RWPE2 (cell line): ENCODE results near the gene UQCC2.

Experiments used
- ATAC-seq: fragments of 200-7000 bp; cut with Tn5 transposase; 3 replicates; pipeline ENCODE4 v1.9.1; 2021; ENCODE audit warnings: low read depth
- DNase-seq: peaks from one replicate; pipeline ENCODE4 v3.0.0-alpha.2; 2020; ENCODE audit warnings: low spot score
- H3K27ac ChIP-seq: fragments of 450-650 bp; 2 replicates; pipeline ENCODE4 v1.5.1; 2017; ENCODE audit warnings: mild to moderate bottlenecking; ENCODE audit not compliant: poor library complexity, severe bottlenecking
- H3K27me3 ChIP-seq: fragments of 250-450 bp; sonication (Bioruptor Pico); 2 replicates; pipeline ENCODE4 v1.5.1; 2021; ENCODE audit warnings: mild to moderate bottlenecking, moderate library complexity; ENCODE audit not compliant: insufficient read depth, poor library complexity, severe bottlenecking
- H3K36me3 ChIP-seq: fragments of 250-450 bp; sonication (Bioruptor Pico); 2 replicates; pipeline ENCODE4 v1.5.1; 2020; ENCODE audit warnings: low read depth, mild to moderate bottlenecking, moderate library complexity
- H3K4me1 ChIP-seq: fragments of 250-450 bp; sonication (Bioruptor Pico); 2 replicates; pipeline ENCODE4 v1.5.1; 2021; ENCODE audit warnings: mild to moderate bottlenecking, moderate library complexity; ENCODE audit not compliant: insufficient read depth, poor library complexity, severe bottlenecking
- H3K4me3 ChIP-seq: fragments of 250-450 bp; sonication (Bioruptor Pico); 2 replicates; pipeline ENCODE4 v1.5.1; 2021; ENCODE audit warnings: mild to moderate bottlenecking, moderate library complexity; ENCODE audit not compliant: severe bottlenecking
- H3K9me3 ChIP-seq: fragments of 250-450 bp; sonication (Bioruptor Pico); 2 replicates; pipeline ENCODE4 v1.5.1; 2021; ENCODE audit warnings: mild to moderate bottlenecking, moderate library complexity; ENCODE audit not compliant: severe bottlenecking
- CTCF ChIP-seq: fragments of 450-650 bp; IDR thresholded peaks from one replicate; pipeline ENCODE4 v1.5.1; 2017; ENCODE audit warnings: mild to moderate bottlenecking, moderate library complexity; ENCODE audit not compliant: poor library complexity, severe bottlenecking

UQCC2 gene

DNA sequence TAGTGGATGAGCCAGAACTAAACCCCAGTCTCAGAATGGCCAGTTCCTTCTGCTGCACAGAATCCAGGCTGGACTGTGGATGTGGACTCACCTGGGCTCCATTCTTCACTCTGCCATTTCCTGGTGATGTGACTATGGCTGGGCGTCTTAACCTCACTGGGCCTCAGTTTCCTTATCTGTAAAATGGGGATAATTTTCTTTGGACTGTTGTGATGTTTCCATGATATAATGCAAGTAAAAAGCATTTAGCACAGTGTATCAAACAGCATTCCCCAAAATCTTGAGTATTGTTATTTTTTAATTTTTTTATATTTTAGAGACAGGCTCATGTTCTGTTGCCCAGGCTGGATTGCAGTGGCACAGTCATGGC, 41.1 kb upstream of the UQCC2 start:
- Histone ChIP-seq H3K4me1 (peaks cover 25% of the 10 kb centered on the region), H3K9me3 (no peaks in the 10 kb centered on the region), H3K4me3 (no peak overlapping the region), H3K36me3 (no peaks in the 10 kb centered on the region), H3K27ac (peak overlapping the region; percentile 51), H3K27me3 (no peaks in the 10 kb centered on the region)
- TF ChIP-seq CTCF, result no peak
- no peak for DNase-seq
- ATAC-seq, result peak; percentile 3; the same call in 2 of the 3 replicates

DNA sequence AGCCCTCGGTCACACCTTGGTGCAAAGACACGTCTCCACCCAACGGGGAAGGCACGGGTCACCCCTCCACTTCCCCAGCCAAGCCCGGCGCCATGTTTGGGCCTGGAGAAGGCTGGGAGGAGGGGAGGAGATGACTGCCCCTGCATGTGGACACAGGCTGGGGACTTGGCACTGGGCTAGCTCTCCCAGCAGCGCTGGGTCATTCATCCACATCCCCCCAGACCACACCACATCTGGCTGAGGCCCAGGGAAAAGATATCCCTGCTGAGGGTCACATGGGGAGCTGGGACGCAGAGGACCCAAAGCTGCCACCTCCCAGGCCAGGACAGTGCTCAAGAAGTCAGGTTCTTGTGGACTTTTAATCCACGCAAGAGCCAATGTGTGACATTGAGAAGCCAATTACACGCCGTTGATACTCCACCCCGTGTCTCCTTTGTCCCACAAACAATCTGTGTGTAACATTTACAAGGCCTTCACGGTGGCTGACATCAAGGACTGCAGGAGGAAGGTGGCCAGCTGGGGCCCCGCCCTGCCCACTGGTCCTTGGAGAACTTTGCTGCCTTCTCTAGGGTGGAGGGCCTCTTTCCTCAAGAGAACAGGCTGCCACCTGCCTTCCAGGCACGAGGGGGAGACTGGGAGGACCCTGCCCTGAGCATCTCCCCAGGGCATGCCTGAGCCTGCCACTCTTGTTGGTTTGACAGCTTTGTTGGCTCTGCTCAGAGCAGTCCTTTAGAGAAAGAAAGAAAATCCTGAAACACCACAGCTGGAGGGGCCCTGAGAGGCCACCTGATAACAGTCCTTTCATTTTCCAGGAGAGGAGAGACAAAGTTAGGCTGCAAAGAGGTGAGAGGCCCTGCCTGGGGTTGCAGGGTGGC, 40.5 kb upstream of the UQCC2 start:
- Histone ChIP-seq H3K27ac (peak overlapping the region; percentile 51), H3K9me3 (no peaks in the 10 kb centered on the region), H3K36me3 (no peaks in the 10 kb centered on the region), H3K4me1 (peaks cover 25% of the 10 kb centered on the region), H3K4me3 (no peak overlapping the region), H3K27me3 (no peaks in the 10 kb centered on the region)
- TF ChIP-seq CTCF, result no peak
- ATAC-seq (peak; percentile 64), DNase-seq (no peak)

DNA sequence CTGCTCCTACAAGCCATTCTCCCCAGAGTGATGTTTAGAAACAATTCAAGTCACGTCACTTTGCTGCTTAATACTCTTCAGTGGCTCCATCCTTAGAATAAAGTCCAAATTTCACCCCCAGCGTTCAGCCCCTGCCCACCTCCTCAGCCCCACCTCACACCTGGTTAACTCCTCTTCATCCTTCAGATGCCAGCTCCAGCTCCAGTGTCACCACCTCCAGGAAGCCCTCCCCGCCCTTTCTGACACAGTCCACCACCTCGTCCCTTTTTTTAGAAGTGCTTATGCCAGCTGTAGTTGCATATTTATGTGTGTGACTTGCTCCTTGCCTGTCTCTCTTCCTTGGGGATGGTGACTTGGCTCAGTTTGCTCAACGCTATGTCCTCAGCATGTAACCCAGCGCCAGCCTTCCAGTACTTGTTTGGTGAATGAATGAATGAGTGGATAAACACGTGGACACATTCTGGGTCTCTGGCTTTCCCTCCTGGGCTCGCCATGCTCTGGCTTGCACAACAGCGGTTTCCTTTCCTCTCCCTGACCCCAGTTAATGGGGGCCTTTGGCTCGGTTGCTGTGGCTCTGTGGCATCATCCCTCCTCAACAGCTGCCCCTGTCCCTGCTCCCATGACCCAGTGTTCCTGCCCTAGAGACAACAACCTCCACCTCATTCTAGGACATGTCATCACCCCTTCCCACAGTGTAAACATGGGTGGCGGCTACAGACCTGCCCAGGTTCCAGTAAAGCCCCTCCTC, 38.9 kb upstream of the UQCC2 start:
- H3K36me3 ChIP-seq, result no peaks in the 10 kb centered on the region
- DNase-seq, result no peak
- peak overlapping the region; percentile 51 for H3K27ac ChIP-seq
- H3K9me3 ChIP-seq, result no peaks in the 10 kb centered on the region
- TF ChIP-seq CTCF, result no peak
- peaks cover 39% of the 10 kb centered on the region for H3K4me1 ChIP-seq
- no peak overlapping the region for H3K4me3 ChIP-seq
- no peaks in the 10 kb centered on the region for H3K27me3 ChIP-seq
- no peak; the same call in 2 of the 3 replicates for ATAC-seq

DNA sequence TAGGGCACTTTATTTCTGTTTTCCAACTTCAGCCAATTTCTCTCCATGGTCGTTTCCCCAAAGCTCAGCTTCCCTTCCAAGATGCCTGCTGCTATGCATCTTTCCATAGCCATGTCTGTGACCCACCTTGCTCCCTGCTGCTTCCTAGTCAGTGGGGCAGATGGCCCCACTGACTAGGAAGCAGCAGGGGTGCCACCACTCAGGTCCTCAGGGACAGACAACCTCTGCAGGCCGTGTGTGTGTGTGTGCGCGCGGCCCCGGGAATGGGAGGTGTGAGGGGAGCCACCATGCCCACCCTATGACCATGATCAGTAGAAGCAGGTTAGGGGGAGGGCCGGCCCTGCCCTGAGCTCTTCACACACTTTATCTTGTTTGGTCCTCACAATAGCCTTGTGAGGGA, 37.9 kb upstream of the UQCC2 start:
- no peak for TF ChIP-seq CTCF
- Histone ChIP-seq H3K4me1 (peaks cover 47% of the 10 kb centered on the region), H3K36me3 (no peaks in the 10 kb centered on the region), H3K27me3 (no peaks in the 10 kb centered on the region), H3K4me3 (no peak overlapping the region), H3K27ac (no peak overlapping the region), H3K9me3 (no peaks in the 10 kb centered on the region)
- DNase-seq (no peak), ATAC-seq (no peak)

DNA sequence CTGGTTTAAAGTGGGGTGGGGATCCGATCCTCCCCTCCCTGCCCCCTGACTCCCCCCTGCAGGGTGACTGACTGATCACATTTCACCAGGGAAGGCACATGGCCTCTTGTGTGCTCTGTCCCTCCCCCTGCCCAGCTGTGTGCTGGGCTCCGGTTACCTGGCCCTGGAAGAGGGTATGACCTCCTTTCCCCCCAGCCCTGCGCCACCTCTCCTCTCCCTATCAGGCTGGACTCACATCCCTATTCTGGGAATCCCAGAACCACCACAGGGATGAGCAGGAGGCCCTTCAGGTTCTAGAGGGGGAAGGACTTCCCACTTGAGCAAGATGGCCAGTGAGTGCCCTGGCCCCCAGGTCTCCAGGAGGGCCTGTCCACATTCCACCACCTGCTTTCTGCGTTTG, 37.3 kb upstream of the UQCC2 start:
- no peaks in the 10 kb centered on the region for H3K9me3 ChIP-seq
- no peaks in the 10 kb centered on the region for H3K36me3 ChIP-seq
- H3K27ac ChIP-seq, result no peak overlapping the region
- no peak for TF ChIP-seq CTCF
- ATAC-seq, result no peak
- no peaks in the 10 kb centered on the region for H3K27me3 ChIP-seq
- no peak for DNase-seq
- no peak overlapping the region for H3K4me3 ChIP-seq
- peaks cover 52% of the 10 kb centered on the region for H3K4me1 ChIP-seq
